ENCODE results near the gene TJP3.

The TJP3 gene

GRCh38 chr19:3719868-3720267 lies 11.7 kb downstream of the TJP3 start:
- no peak for DNase-seq

- no peak for DNase-seq
Observed at GRCh38 chr19:3720349-3720917, 12.2 kb downstream of the TJP3 start.

GRCh38 chr19:3721131-3721886 lies 13.1 kb downstream of the TJP3 start:
- DNase-seq = peak; percentile 91

DNA sequence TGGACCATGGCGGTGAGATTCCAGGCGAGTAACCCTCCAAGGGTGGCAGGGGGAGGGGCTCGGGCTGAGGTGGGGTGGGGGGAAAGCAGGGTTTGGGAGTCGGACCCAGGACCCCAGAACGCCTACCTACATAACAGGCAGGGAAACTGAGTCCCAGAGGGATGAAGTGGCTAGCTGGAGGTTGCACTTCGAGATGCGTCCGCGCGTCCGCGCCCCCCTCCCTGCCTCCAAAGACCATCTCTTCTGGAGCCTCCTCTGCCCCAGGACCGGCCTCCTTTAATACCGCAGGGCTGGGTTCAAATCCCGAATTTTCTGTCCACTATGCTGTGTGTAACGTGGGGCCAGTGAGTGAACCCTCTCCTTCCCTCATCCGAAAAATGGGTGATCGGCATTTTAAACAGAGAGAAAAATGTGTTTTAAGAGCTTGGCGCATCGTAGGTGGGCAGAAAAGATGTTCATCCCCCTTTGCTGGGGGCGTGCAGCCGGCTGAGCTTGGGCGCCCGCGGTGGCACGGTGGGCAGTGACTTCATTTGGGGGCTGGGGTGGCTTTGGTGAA lies 13.8 kb downstream of the TJP3 start:
- DNase-seq = no peak

DNA sequence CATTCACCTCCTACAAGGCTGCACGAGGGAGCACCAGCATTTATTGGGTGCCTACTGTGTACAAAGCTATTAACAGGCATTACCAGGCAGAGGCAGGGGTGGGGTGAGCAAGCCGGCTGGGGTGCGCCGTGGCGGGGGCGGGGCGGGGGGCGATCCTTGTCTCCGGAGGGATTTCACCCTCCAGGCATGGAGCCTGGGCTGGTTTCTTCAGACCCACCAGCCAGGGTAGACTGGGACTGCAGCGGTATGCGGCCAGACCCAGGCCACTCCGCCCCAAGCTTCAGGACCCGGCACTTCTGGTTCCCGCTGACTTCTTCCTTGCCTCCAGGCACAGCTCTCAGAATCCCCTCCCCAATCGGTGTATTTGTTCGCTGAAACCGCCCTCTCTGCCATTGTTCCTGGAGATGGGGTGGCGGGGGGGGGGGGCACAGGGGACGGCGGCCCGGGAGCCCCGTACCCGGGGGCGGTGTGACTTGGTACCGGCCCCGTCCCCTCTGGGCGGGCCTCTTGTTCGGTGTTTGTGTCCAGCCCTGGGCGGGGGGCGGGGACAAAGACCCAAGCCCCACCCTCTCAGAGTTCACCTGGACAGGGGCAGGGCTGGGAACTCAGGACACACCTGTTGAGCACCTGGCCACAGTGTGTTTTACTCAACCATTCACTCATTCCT lies 14.4 kb downstream of the TJP3 start:
- peak; percentile 65 for DNase-seq

GRCh38 chr19:3723110-3723488 lies 14.9 kb downstream of the TJP3 start:
- no peak for DNase-seq

- DNase-seq = no peak
Observed at GRCh38 chr19:3723883-3724282, 15.7 kb downstream of the TJP3 start.

DNA sequence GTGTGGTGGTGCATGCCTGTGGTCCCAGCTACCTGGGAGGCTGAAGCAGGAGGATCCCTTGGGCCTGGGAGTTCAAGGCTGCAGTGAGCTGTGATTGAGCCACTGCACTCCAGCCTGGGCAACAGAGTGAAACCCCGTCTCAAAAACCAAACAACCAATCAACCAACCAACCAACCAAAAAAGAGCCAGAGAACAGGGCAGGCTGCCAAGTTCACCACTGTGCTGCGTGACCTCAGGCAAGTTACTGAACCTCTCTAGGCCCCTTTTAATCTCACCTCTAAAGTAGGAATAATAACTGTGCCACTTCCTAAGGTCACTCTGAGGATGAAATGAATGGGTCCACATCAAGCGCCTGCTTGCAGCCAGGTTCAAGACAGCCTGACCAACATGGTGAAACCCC lies 16.9 kb downstream of the TJP3 start:
- DNase-seq = no peak

DNA sequence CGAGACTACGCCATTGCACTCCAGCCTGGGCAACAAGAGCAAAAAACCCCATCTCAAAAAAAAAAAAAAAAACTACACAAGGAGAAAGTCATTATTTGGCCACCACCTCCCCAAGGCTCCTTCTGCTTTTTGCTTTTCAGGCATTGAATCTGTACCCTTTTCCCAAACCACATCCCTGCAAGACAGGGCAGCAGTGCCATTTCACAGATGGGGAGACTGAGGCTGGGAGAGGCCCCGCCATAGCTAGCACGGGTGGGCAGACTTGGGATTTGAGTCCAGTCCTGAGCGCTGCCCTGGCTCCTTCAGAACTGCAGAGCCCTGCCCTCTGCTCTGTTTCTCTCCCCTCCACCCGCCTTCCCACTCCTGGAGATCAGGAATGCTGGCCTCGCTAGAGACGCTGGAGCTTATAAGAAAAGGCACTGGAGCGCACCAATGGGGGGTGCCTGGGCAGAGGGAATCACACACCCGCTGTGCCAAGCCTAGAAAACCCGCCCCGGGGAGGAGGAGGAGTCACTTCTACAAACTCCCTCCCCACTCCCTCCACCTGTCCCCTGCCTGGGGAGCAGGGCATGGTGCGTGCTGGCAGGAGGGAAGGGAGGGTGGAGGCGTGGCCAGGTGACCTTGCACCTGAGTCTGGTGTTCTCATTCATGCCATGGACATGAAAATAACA lies 17.6 kb downstream of the TJP3 start:
- peak; percentile 73 for DNase-seq

- no peak for DNase-seq
Observed at GRCh38 chr19:3730457-3730958, 22.3 kb downstream of the TJP3 start.

DNA sequence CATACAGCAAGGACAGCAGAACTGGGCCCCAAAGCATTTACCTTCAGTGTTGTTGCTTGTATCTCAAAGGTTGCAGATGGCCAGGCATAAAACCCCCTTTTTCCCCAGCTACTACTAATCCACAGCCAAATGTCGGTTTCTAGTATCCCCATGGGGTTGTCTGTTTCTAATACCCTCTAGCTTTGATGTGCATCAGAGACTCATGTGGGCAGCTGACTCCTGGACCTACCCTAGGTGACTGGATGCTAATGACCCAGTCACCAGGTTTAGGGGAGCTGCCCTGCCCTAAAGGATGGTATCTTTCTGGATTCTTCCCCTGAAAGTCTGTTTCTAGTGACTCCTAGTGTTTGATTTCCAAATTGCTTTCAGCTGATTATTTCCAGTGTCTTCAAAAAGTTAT lies 23.9 kb downstream of the TJP3 start:
- DNase-seq = no peak

- DNase-seq = no peak
Observed at GRCh38 chr19:3733549-3734309, 25.5 kb downstream of the TJP3 start.

GRCh38 chr19:3734310-3734600 lies 26.1 kb downstream of the TJP3 start:
- DNase-seq = no peak

DNA sequence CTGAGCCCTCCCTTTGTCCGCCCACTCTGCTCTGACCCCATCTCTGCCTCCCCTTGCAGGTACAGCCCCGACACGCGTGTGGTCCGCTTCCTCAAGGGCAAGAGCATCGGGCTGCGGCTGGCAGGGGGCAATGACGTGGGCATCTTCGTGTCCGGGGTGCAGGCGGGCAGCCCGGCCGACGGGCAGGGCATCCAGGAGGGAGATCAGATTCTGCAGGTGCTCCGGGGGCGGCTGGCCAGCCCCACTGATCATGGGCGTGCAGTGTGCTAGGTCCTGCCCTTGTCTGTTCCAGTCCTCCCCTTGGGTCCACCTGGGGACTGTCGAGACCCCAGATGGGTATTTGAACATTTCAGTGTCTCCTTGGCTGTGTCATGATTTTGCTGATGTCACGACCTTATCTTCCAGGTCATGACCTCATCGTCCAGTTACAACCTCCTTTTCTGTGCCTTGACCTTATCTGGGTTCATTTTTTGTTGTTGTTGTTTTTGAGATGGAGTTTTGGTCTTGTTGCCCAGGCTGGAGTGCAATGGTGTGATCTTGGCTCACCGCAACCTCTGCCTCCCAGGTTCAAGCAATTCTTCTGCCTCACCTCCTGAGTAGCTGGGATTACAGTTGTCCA lies 28.0 kb downstream of the TJP3 start:
- DNase-seq = no peak

- no peak for DNase-seq
Observed at GRCh38 chr19:3737487-3738205, 29.5 kb downstream of the TJP3 start.

- DNase-seq = no peak
Observed at GRCh38 chr19:3738477-3739220, 30.5 kb downstream of the TJP3 start.

DNA sequence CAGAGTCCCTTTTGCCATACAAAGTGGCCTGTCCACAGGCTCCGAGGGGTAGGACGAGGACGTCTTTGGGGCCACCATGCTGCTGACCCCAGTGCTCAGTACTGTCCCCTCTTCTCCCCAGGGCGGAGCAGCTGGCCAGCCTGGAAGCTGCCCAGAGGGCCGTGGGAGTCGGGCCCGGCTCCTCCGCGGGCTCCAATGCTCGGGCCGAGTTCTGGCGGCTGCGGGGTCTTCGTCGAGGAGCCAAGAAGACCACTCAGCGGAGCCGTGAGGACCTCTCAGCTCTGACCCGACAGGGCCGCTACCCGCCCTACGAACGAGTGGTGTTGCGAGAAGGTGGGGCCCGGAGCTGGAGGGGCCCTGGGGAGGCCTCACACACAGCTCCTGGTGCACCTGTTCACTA lies 32.2 kb downstream of the TJP3 start:
- DNase-seq = no peak

DNA sequence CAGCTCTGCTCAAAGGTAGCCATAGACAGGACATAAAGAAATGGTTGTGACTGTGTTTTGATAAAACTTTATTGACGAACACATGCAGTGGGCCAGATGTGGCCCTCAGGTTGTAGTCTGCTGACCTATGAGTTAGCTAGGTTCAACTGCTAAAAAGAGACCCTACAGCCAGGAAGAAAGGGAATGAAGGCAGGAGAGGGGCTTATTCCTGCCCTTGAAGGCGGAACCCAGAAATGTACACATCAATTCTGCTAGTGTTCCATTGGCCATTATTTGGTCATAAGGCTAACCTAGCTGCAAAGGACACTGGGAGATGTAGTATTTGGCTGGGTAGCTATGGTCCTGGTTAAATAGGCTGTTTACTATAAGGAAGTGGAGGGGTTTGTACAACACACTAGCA lies 35.3 kb downstream of the TJP3 start:
- no peak for DNase-seq

- DNase-seq = no peak
Observed at GRCh38 chr19:3745363-3746045, 37.3 kb downstream of the TJP3 start.

DNA sequence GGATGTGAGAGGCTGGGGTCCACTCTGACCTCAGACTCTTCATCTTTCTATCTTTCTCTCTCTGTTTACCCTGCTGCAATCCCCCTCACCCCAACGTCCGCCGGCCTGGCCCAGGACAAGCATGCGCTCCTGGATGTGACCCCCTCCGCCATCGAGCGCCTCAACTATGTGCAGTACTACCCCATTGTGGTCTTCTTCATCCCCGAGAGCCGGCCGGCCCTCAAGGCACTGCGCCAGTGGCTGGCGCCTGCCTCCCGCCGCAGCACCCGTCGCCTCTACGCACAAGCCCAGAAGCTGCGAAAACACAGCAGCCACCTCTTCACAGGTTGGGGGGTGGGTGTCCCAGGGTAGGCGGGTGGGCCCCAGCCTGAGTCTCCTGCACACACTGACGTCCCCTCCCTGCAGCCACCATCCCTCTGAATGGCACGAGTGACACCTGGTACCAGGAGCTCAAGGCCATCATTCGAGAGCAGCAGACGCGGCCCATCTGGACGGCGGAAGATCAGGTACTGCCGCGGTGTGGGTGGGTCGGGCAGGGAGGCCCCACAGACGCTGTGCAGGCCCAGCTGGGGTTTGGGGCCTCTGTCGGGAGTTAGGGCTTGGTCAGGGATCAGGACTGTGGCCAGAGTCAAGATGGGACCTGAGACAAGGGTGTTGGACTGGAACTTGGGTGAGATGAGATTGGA lies 38.3 kb downstream of the TJP3 start:
- DNase-seq = no peak

All from NCI-H510A treated with DMSO at 0.1 percent for 48 hours (cell line).